CD1c-positive myeloid dendritic cell (primary cell): ENCODE results near the gene PDLIM1.

ENCODE experiments used
- DNase-seq: peaks from one replicate; pipeline ENCODE4 v3.0.0-alpha.2; 2016; ENCODE audit errors: extremely low spot score

PDLIM1 gene

GRCh38 chr10:95290461-95291364 lies at the start of gene PDLIM1:
TSS of gene PDLIM1 (minus strand) at chr10:95291003. CDS start at chr10:95290915, 88 bp downstream.
- peak; percentile 44 for DNase-seq

- DNase-seq = no peak
Measured at GRCh38 chr10:95339863-95340262, 49.1 kb upstream of the PDLIM1 start.

GRCh38 chr10:95337423-95338160 lies 46.8 kb upstream of the PDLIM1 start:
- DNase-seq = no peak

- no peak for DNase-seq
Measured at GRCh38 chr10:95336702-95337101, 45.9 kb upstream of the PDLIM1 start.

- no peak for DNase-seq
Measured at GRCh38 chr10:95335933-95336699, 45.3 kb upstream of the PDLIM1 start.

- DNase-seq = no peak
Measured at GRCh38 chr10:95334805-95335144, 44.0 kb upstream of the PDLIM1 start.

GRCh38 chr10:95333997-95334804 lies 43.4 kb upstream of the PDLIM1 start:
- DNase-seq = no peak

- no peak for DNase-seq
Measured at GRCh38 chr10:95332666-95333249, 42.0 kb upstream of the PDLIM1 start.

- DNase-seq = no peak
Measured at GRCh38 chr10:95331596-95332130, 40.9 kb upstream of the PDLIM1 start.

GRCh38 chr10:95330966-95331453 lies 40.2 kb upstream of the PDLIM1 start:
- DNase-seq = no peak

GRCh38 chr10:95329296-95329695 lies 38.5 kb upstream of the PDLIM1 start:
- no peak for DNase-seq

GRCh38 chr10:95328013-95328412 lies 37.2 kb upstream of the PDLIM1 start:
- no peak for DNase-seq

- no peak for DNase-seq
Measured at GRCh38 chr10:95327367-95327766, 36.6 kb upstream of the PDLIM1 start.

GRCh38 chr10:95326396-95326795 lies 35.6 kb upstream of the PDLIM1 start:
- DNase-seq = no peak

- no peak for DNase-seq
Measured at GRCh38 chr10:95325863-95326262, 35.1 kb upstream of the PDLIM1 start.

- DNase-seq = no peak
Measured at GRCh38 chr10:95324436-95325268, 33.8 kb upstream of the PDLIM1 start.

GRCh38 chr10:95321554-95322301 lies 30.9 kb upstream of the PDLIM1 start:
- DNase-seq = no peak

- no peak for DNase-seq
Measured at GRCh38 chr10:95319239-95319638, 28.4 kb upstream of the PDLIM1 start.

GRCh38 chr10:95315509-95315908 lies 24.7 kb upstream of the PDLIM1 start:
- no peak for DNase-seq
